ENCODE results near the gene HAUS8.

GRCh38 chr19:17077447-17078028, 2.3 kb upstream of the HAUS8 start:
- TF ChIP-seq CTCF (conservative IDR thresholded peaks at IDR 0.05; ENCODE audit: low read depth, low read length) (no peak), EZH2 (IDR thresholded peaks at IDR 0.05; ENCODE audit: borderline replicate concordance, low read depth, low read length, poor library complexity, severe bottlenecking) (no peak)

Measured in A673 (cell line).